PC-9 (cell line): ENCODE measurements around the gene SURF4. TPM values are rescaled to one million over a fixed set of nuclear protein-coding genes. Genes with fewer than 3 reads are reported as not detected.
A peak's percentile ranks its signal among the peaks of the same experiment; 100 is the strongest.
"Not testable (repeated sequence)": the region's sequence is repeated elsewhere in the genome, so short reads cannot be mapped to it uniquely, and the experiment has no call there.

Experiments used
- BruUV-seq: library from RNA; stranded (reverse); fragments of 400-500 nt; replicated peaks from 2 replicates; lab custom pipeline; 2021; lab: Mats Ljungman, UMichigan
- CTCF ChIA-PET: fragments of 300-600 bp; sonication (Branson Sonifier 250); formaldehyde crosslinking; loops from one replicate; lab custom pipeline; 2022; ENCODE audit warnings: antibody characterized with exemption; lab: Charles Lee
- POLR2A ChIA-PET: fragments of 300-600 bp; sonication (Branson Sonifier 250); formaldehyde crosslinking; loops from one replicate; lab custom pipeline; 2022; ENCODE audit warnings: antibody characterized with exemption; ENCODE audit not compliant: unreplicated experiment; lab: Charles Lee
- DNase-seq, 2 experiments: peaks; one replicate each; pipeline versions ENCODE4 v3.0.0 to v3.0.0-alpha.2; 2015 to 2022; ENCODE audit warnings: mixed read lengths in 1 of 2
- H2AFZ ChIP-seq: fragments of 200-600 bp; sonication (generic); 2 replicates; pipeline ENCODE4 v1.8.1; 2017; ENCODE audit warnings: antibody characterized with exemption
- H3F3A ChIP-seq: fragments of 200-600 bp; sonication (generic); 2 replicates; pipeline ENCODE4 v1.8.1; 2017; ENCODE audit warnings: antibody characterized with exemption, mild to moderate bottlenecking, low read depth; ENCODE audit not compliant: insufficient read depth
- H3K27ac ChIP-seq: fragments of 200-600 bp; sonication (generic); 2 replicates; pipeline ENCODE4 v1.6.1; 2016; ENCODE audit warnings: mixed run types
- H3K27me3 ChIP-seq: fragments of 200-600 bp; sonication (generic); 2 replicates; pipeline ENCODE4 v1.6.1; 2016; ENCODE audit warnings: low read depth, mixed run types; ENCODE audit not compliant: insufficient read depth
- H3K36me3 ChIP-seq: fragments of 200-600 bp; sonication (generic); 2 replicates; pipeline ENCODE4 v1.6.1; 2016; ENCODE audit warnings: low read depth, mixed run types
- H3K4me1 ChIP-seq: fragments of 200-600 bp; sonication (generic); replicated peaks from 2 replicates; pipeline ENCODE4 v1.6.1; 2016; ENCODE audit warnings: mixed run types; ENCODE audit not compliant: insufficient read depth
- H3K4me2 ChIP-seq: fragments of 200-600 bp; sonication (generic); 2 replicates; pipeline ENCODE4 v1.6.1; 2017; ENCODE audit warnings: mixed run types
- H3K4me3 ChIP-seq: fragments of 200-600 bp; sonication (generic); 2 replicates; pipeline ENCODE4 v1.6.1; 2016; ENCODE audit warnings: mixed run types
- H3K79me2 ChIP-seq: fragments of 200-600 bp; sonication (generic); 2 replicates; pipeline ENCODE4 v1.6.1; 2017; ENCODE audit warnings: low read depth, mixed run types
- H3K9me2 ChIP-seq: fragments of 200-600 bp; sonication (generic); 2 replicates; pipeline ENCODE4 v1.8.1; 2017; ENCODE audit warnings: mild to moderate bottlenecking; ENCODE audit not compliant: insufficient read depth
- H3K9me3 ChIP-seq: fragments of 200-600 bp; sonication (generic); 2 replicates; pipeline ENCODE4 v1.8.1; 2016; ENCODE audit warnings: low read depth; ENCODE audit not compliant: insufficient read depth
- H4K20me1 ChIP-seq: fragments of 200-600 bp; sonication (generic); 2 replicates; pipeline ENCODE4 v1.8.1; 2017; ENCODE audit not compliant: insufficient read depth
- CTCF ChIP-seq: fragments of 200-600 bp; sonication (generic); conservative IDR thresholded peaks from 2 replicates; pipeline ENCODE4 v1.6.1; 2017; ENCODE audit warnings: mixed run types, antibody characterized with exemption, mild to moderate bottlenecking, moderate library complexity
- EZH2 ChIP-seq: fragments of 200-600 bp; sonication (generic); IDR thresholded peaks from 2 replicates; pipeline ENCODE4 v1.8.0; 2017; ENCODE audit warnings: antibody characterized with exemption, low read depth
- intact Hi-C: fragments of 100-400 bp; cut with micrococcal nuclease; formaldehyde crosslinking; loops from one replicate; pipeline ENCODE4 v1.10.0; 2022; ENCODE audit not compliant: unreplicated experiment
- total RNA-seq: library from RNA; stranded (reverse); gene quantifications from 2 replicates; pipeline ENCODE4 v1.2.3, GENCODE V29; 2021

The SURF4 gene
- total RNA-seq, 1 experiment from 2014 or later, result 199 TPM

- Histone ChIP-seq H3F3A (peaks cover 6% of the 10 kb centered on the region; the same call in 1 of the 2 replicates), H4K20me1 (0 out of 2 replicates have a peak, but pooled peaks cover 2% of the 10 kb centered on the region), H3K27me3 (no peaks in the 10 kb centered on the region), H3K27ac (no peak overlapping the region), H2AFZ (no peak overlapping the region), H3K4me1 (no peaks in the 10 kb centered on the region), H3K79me2 (peaks cover 10% of the 10 kb centered on the region), H3K4me2 (no peak overlapping the region), H3K9me3 (no peaks in the 10 kb centered on the region), H3K36me3 (no peaks in the 10 kb centered on the region; the same call in 1 of the 2 replicates), H3K4me3 (no peak overlapping the region), H3K9me2 (no peaks in the 10 kb centered on the region)
- CTCF ChIA-PET, result no interaction called here
- BruUV-seq, result no TSS peak
- TF ChIP-seq EZH2, result no peak
- TF ChIP-seq CTCF, result no peak
- POLR2A ChIA-PET, result no interaction called here
- intact Hi-C loops, result no loop called here
- no peak for DNase-seq
Observed at GRCh38 chr9:133340256-133340655, 35.6 kb downstream of the SURF4 start.

- H4K20me1 ChIP-seq, result 0 out of 2 replicates have a peak, but pooled peaks cover 9% of the 10 kb centered on the region
- no peak overlapping the region for H3K4me2 ChIP-seq
- no TSS peak for BruUV-seq
- POLR2A ChIA-PET, result no interaction called here
- no peaks in the 10 kb centered on the region for H3K27me3 ChIP-seq
- H3K36me3 ChIP-seq, result no peaks in the 10 kb centered on the region; the same call in 1 of the 2 replicates
- H3F3A ChIP-seq, result peaks cover 7% of the 10 kb centered on the region; the same call in 1 of the 2 replicates
- H3K4me3 ChIP-seq, result no peak overlapping the region
- DNase-seq, result no peak
- H3K27ac ChIP-seq, result no peak overlapping the region
- H3K4me1 ChIP-seq, result peaks cover 3% of the 10 kb centered on the region
- H3K9me3 ChIP-seq, result no peaks in the 10 kb centered on the region
- H3K79me2 ChIP-seq, result peaks cover 13% of the 10 kb centered on the region
- intact Hi-C loops, result loop anchor here (5.0 kb wide), 2 partner anchors 63 to 307 kb away; partner anchors contain the start of gene GTF3C5
- no peak for TF ChIP-seq CTCF
- TF ChIP-seq EZH2, result no peak
- CTCF ChIA-PET, result no interaction called here
- no peak overlapping the region for H2AFZ ChIP-seq
- no peaks in the 10 kb centered on the region for H3K9me2 ChIP-seq
Observed at GRCh38 chr9:133339641-133340040, 36.2 kb downstream of the SURF4 start.

GRCh38 chr9:133335924-133336811 is 39.7 kb downstream of the SURF4 start, which contains the start of gene SURF6:
Gene SURF6 (minus strand): TSS chr9:133336188. CDS start chr9:133336132, 56 bp downstream.
- peak within 1 kb of the TSS; percentile 94 for H3K4me3 ChIP-seq
- BruUV-seq, result TSS peak; percentile 90
- peaks cover 33% of the 10 kb centered on the region for H3K79me2 ChIP-seq
- no peaks in the 10 kb centered on the region for H3K9me2 ChIP-seq
- peaks cover 24% of the 10 kb centered on the region; the same call in 1 of the 2 replicates for H3F3A ChIP-seq
- peaks cover 15% of the 10 kb centered on the region for H3K4me1 ChIP-seq
- intact Hi-C loops, result loop anchor here (1.0 to 5.0 kb wide), 3 partner anchors 12 to 304 kb away; partner anchors contain the start of genes GTF3C5, MED22 and RPL7A
- DNase-seq, result peak; percentile 76 to 92
- no peaks in the 10 kb centered on the region for H3K27me3 ChIP-seq
- H4K20me1 ChIP-seq, result peaks cover 22% of the 10 kb centered on the region
- peak within 1 kb of the TSS; percentile 88 for H3K4me2 ChIP-seq
- H3K36me3 ChIP-seq, result peaks cover 12% of the 10 kb centered on the region; the same call in 1 of the 2 replicates
- H2AFZ ChIP-seq, result peak within 1 kb of the TSS; percentile 91
- H3K9me3 ChIP-seq, result no peaks in the 10 kb centered on the region
- ChIA-PET POLR2A (interaction anchor here (0.7 kb wide), 3 partner anchors 8 to 896 kb away, joined by 3 to 22 read pairs (median 8); no protein-coding TSS in a partner anchor), CTCF (no interaction called here)
- TF ChIP-seq CTCF, result no peak
- TF ChIP-seq EZH2, result no peak
- H3K27ac ChIP-seq, result peak within 1 kb of the TSS; percentile 48

- H3K27me3 ChIP-seq, BruUV-seq, H3K27ac ChIP-seq, H3K9me2 ChIP-seq, H2AFZ ChIP-seq, H3K9me3 ChIP-seq, DNase-seq: not testable (repeated sequence)
- CTCF ChIA-PET, result interaction anchor here (0.6 to 0.7 kb wide), 4 partner anchors 24 to 346 kb away, joined by 3 to 9 read pairs (median 8); no protein-coding TSS in a partner anchor
- POLR2A ChIA-PET, result interaction anchor here (0.6 to 0.7 kb wide), 3 partner anchors 98 to 305 kb away, joined by 3 to 4 read pairs (median 3); no protein-coding TSS in a partner anchor
- Histone ChIP-seq H4K20me1 (peaks cover 34% of the 10 kb centered on the region), H3K79me2 (peaks cover 33% of the 10 kb centered on the region), H3K4me2 (peak overlapping the region; percentile 88), H3K36me3 (peaks cover 20% of the 10 kb centered on the region; the same call in 1 of the 2 replicates), H3K4me1 (peaks cover 19% of the 10 kb centered on the region), H3K4me3 (peak overlapping the region; percentile 94), H3F3A (peaks cover 37% of the 10 kb centered on the region)
- intact Hi-C loops, result loop anchor here (5.0 kb wide), 2 partner anchors 67 to 303 kb away; partner anchors contain the start of gene GTF3C5
Observed at GRCh38 chr9:133334888-133335287, 41.0 kb downstream of the SURF4 start.
